Trophoblast cell (in vitro differentiated cells and primary cell): ENCODE data around the gene PPEF2.
"Not testable (repeated sequence)": the region's sequence is repeated elsewhere in the genome, so short reads cannot be mapped to it uniquely, and the experiment has no call there.

Source experiments
- DNase-seq, 2 donors: peaks; one replicate each; pipeline ENCODE4 v3.0.0-alpha.2; 2016
- H2AFZ ChIP-seq: 2 replicates; pipeline ENCODE4 v1.6.1; 2013; ENCODE audit warnings: low read length, moderate library complexity, mild to moderate bottlenecking; ENCODE audit not compliant: insufficient read depth, poor library complexity
- H2AK5ac ChIP-seq: 2 replicates; pipeline ENCODE4 v1.6.1; 2013; ENCODE audit warnings: mild to moderate bottlenecking, low read length
- H2BK120ac ChIP-seq: 2 replicates; pipeline ENCODE4 v1.6.1; 2013; ENCODE audit warnings: low read length, mild to moderate bottlenecking, moderate library complexity; ENCODE audit not compliant: insufficient read depth, poor library complexity
- H2BK12ac ChIP-seq: 2 replicates; pipeline ENCODE4 v1.6.1; 2013; ENCODE audit warnings: mild to moderate bottlenecking, low read length, moderate library complexity
- H2BK5ac ChIP-seq: 2 replicates; pipeline ENCODE4 v1.6.1; 2013; ENCODE audit warnings: low read length, low read depth, moderate library complexity, mild to moderate bottlenecking; ENCODE audit not compliant: poor library complexity
- H3K14ac ChIP-seq: 2 replicates; pipeline ENCODE4 v1.6.1; 2013; ENCODE audit warnings: mild to moderate bottlenecking, low read length
- H3K18ac ChIP-seq: 2 replicates; pipeline ENCODE4 v1.6.1; 2013; ENCODE audit warnings: mild to moderate bottlenecking, low read length
- H3K23ac ChIP-seq: 2 replicates; pipeline ENCODE4 v1.6.1; 2013; ENCODE audit warnings: low read length
- H3K27ac ChIP-seq: 2 replicates; pipeline ENCODE4 v1.5.1; 2013; ENCODE audit warnings: low read depth, mild to moderate bottlenecking, inconsistent platforms, low read length, moderate library complexity
- H3K27me3 ChIP-seq: 2 replicates; pipeline ENCODE4 v1.6.1; 2013; ENCODE audit warnings: inconsistent platforms, mild to moderate bottlenecking, low read length, moderate library complexity; ENCODE audit not compliant: insufficient read depth
- H3K36me3 ChIP-seq, 2 experiments: 1 replicate in 1 of 2; 2 replicates in 1 of 2; pipeline ENCODE4 v1.6.1; 2013; ENCODE audit warnings: low read length in 2 of 2, mild to moderate bottlenecking in 2 of 2, moderate library complexity in 1 of 2; ENCODE audit not compliant: insufficient read depth in 2 of 2, control insufficient read depth in 1 of 2
- H3K4ac ChIP-seq: 2 replicates; pipeline ENCODE4 v1.6.1; 2013; ENCODE audit warnings: low read depth, mild to moderate bottlenecking, low read length, moderate library complexity
- H3K4me1 ChIP-seq, 2 experiments: 1 replicate in 1 of 2; 2 replicates in 1 of 2; pipeline ENCODE4 v1.6.1; 2013; ENCODE audit warnings: low read length in 2 of 2, mild to moderate bottlenecking in 2 of 2, moderate library complexity in 1 of 2; ENCODE audit not compliant: insufficient read depth in 2 of 2, control insufficient read depth in 1 of 2
- H3K4me2 ChIP-seq: 2 replicates; pipeline ENCODE4 v1.6.1; 2013; ENCODE audit warnings: inconsistent platforms, mild to moderate bottlenecking, low read length, moderate library complexity
- H3K4me3 ChIP-seq: 2 replicates; pipeline ENCODE4 v1.5.1; 2013; ENCODE audit warnings: mild to moderate bottlenecking, low read depth, low read length, inconsistent platforms
- H3K79me1 ChIP-seq: one replicate; pipeline ENCODE4 v1.6.1; 2013; ENCODE audit warnings: low read length
- H3K79me2 ChIP-seq: 2 replicates; pipeline ENCODE4 v1.6.1; 2013; ENCODE audit warnings: low read length, mild to moderate bottlenecking; ENCODE audit not compliant: control insufficient read depth, insufficient read depth, poor library complexity
- H3K9ac ChIP-seq: 2 replicates; pipeline ENCODE4 v1.6.1; 2013; ENCODE audit warnings: mild to moderate bottlenecking, low read length
- H3K9me3 ChIP-seq: 2 replicates; pipeline ENCODE4 v1.6.1; 2013; ENCODE audit warnings: low read depth, mild to moderate bottlenecking, control low read depth, inconsistent platforms, low read length; ENCODE audit not compliant: insufficient read depth
- H4K12ac ChIP-seq: 2 replicates; pipeline ENCODE4 v1.6.1; 2013; ENCODE audit warnings: low read depth, mild to moderate bottlenecking, low read length, moderate library complexity
- H4K8ac ChIP-seq: 2 replicates; pipeline ENCODE4 v1.6.1; 2013; ENCODE audit warnings: low read depth, mild to moderate bottlenecking, low read length, moderate library complexity
- H4K91ac ChIP-seq: one replicate; pipeline ENCODE4 v1.6.1; 2013; ENCODE audit warnings: low read depth, mild to moderate bottlenecking, low read length, moderate library complexity
- WGBS: extraction: QIAGEN DNeasy Blood & Tissue Kit; methylation state at CpG from one replicate; pipeline ENCODE4 v1.1.7; 2013; ENCODE audit warnings: missing lambda C conversion rate; ENCODE audit not compliant: insufficient read length, insufficient coverage; ENCODE audit errors: extremely low coverage; 5-methylcytosine and 5-hydroxymethylcytosine counted together

Gene PPEF2

DNA sequence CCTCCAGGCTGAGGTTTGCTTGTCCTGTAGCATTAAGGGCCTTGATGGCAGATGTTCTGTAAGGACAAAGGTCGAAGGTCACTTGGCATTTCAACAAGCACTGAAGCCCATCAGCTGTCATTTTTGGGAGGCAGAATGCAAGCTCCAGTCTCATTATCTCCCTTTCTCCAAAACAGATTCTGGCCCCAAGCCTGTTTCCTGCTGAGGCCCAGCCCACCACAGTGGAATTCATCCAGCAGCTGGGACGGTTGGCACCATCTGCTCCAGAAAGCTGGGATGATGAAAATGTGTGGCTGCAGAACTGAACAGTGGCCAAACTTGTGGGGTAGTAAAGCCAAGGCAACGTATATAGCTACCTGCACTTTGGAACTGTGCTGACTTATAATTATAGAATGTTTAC lies 17.7 kb upstream of the PPEF2 start:
- Histone ChIP-seq H2AFZ (no peak overlapping the region), H4K8ac (no peak overlapping the region), H2BK5ac (no peak overlapping the region), H4K91ac (no peak overlapping the region), H4K12ac (no peak overlapping the region), H3K4me2 (no peak overlapping the region), H3K14ac (no peak overlapping the region), H3K4me1 (peaks cover 0 to 4% of the 10 kb centered on the region in 2 experiments), H3K36me3 (peaks cover 1 to 6% of the 10 kb centered on the region in 2 experiments), H2BK120ac (no peak overlapping the region), H3K23ac (no peak overlapping the region), H3K9ac (no peak overlapping the region), H3K4ac (no peak overlapping the region), H2AK5ac (no peak overlapping the region), H2BK12ac (no peak overlapping the region), H3K27ac (no peak overlapping the region), H3K79me2 (no peaks in the 10 kb centered on the region), H3K4me3 (no peak overlapping the region), H3K27me3 (no peaks in the 10 kb centered on the region), H3K79me1 (no peaks in the 10 kb centered on the region), H3K9me3 (peaks cover 3% of the 10 kb centered on the region), H3K18ac (no peak overlapping the region)
- peak; percentile 2 to 15 for DNase-seq
- no CpG with 5 or more reads among the region's 3 CpGs for WGBS

DNA sequence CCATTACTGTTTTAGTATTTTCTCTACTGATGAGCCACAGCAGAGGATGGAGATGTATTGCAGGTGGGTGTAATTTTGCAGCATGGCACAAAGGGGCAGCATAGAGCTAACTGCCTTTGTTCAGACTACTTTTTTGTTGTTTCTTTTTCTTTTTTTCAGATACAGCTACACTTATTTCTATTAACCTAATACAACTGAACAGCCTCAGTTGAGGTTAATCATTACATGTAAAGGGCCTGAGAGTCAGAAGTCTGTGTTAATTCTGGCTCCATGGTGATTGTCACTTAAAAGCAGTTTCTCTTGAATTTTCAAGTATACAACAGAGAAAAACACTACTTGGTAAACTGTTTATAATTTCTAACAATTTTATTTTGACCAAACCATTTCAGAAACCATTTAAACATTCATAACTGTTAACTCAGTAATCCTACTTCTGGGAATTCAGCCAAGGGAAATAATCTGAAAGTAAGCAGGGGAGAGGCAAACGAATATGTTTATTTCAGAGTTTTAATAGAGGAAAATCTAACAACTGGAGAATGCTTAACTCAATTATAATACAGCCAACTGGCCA lies 13.9 kb upstream of the PPEF2 start:
- Histone ChIP-seq H3K27ac (no peak overlapping the region), H3K9ac (no peak overlapping the region), H3K4me2 (no peak overlapping the region), H3K4ac (no peak overlapping the region), H4K91ac (no peak overlapping the region), H3K18ac (no peak overlapping the region), H3K9me3 (peaks cover 3% of the 10 kb centered on the region), H3K4me1 (no peaks in the 10 kb centered on the region), H3K23ac (no peak overlapping the region), H4K12ac (no peak overlapping the region), H2BK120ac (no peak overlapping the region), H3K36me3 (peaks cover 0 to 6% of the 10 kb centered on the region in 2 experiments), H3K79me1 (no peaks in the 10 kb centered on the region), H3K79me2 (no peaks in the 10 kb centered on the region), H4K8ac (no peak overlapping the region), H3K14ac (no peak overlapping the region), H3K27me3 (no peaks in the 10 kb centered on the region), H2AK5ac (no peak overlapping the region), H2BK5ac (no peak overlapping the region), H2AFZ (no peak overlapping the region), H3K4me3 (no peak overlapping the region), H2BK12ac (no peak overlapping the region)
- DNase-seq: peak in 1 of 2 donors; percentile 49
- WGBS: no CpG with 5 or more reads among the region's 1 CpG

DNA sequence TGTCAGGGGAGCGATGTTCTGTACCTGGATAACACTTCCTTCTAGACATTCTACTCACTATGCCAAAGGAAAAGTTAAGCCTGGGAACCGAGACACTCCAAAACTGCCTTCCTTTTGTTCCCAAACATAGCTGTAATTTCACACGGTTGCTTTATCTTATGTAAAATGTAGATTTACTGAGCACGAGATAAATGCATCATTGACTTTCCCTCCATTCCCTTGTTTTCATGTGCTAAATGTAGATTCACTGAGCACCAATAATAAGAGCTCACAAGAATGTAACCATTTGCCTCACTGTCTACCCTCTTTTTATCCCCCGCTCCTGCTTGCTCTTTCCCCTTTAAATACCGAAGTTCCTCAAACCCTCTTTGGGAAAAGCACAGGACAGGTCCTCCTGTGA lies 10.7 kb upstream of the PPEF2 start:
- Histone ChIP-seq H3K14ac (no peak overlapping the region), H2BK120ac (no peak overlapping the region), H3K4me3 (no peak overlapping the region), H3K4me2 (no peak overlapping the region), H3K79me2 (no peaks in the 10 kb centered on the region), H2BK5ac (no peak overlapping the region), H2BK12ac (no peak overlapping the region), H4K12ac (no peak overlapping the region), H3K27ac (no peak overlapping the region), H3K9ac (no peak overlapping the region), H4K91ac (no peak overlapping the region), H3K4ac (no peak overlapping the region), H3K79me1 (no peaks in the 10 kb centered on the region), H3K18ac (no peak overlapping the region), H3K27me3 (no peaks in the 10 kb centered on the region), H2AK5ac (no peak overlapping the region), H3K23ac (no peak overlapping the region), H4K8ac (no peak overlapping the region), H3K36me3 (no peaks in the 10 kb centered on the region), H2AFZ (no peak overlapping the region), H3K4me1 (no peaks in the 10 kb centered on the region), H3K9me3 (no peaks in the 10 kb centered on the region)
- no CpG with 5 or more reads among the region's 6 CpGs for WGBS
- DNase-seq: no peak

DNA sequence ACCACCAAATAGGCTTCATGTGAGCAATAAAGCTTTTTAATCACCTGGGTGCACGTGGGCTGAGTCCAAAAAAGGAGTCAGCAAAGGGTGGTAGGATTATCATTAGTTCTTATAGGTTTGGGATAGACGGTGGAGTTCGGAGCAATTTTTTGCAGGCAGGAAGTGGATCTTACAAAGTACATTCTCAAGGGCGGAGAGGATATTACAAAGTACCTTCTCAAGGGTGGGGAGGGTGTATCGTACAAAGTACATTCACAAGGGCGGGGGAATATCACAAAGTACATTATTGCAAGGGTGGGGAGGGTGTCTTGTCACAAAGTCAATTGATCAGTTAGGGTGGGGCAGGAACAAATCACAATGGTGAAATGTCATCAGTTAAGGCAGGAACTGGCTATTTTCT lies 8.6 kb upstream of the PPEF2 start:
- H3K36me3 ChIP-seq, H3K79me2 ChIP-seq, H3K9me3 ChIP-seq, H3K23ac ChIP-seq, H2AFZ ChIP-seq, H4K8ac ChIP-seq, H2BK5ac ChIP-seq, H4K12ac ChIP-seq, H3K4me2 ChIP-seq, H3K27me3 ChIP-seq, H2BK120ac ChIP-seq, H3K79me1 ChIP-seq, H3K27ac ChIP-seq, H2AK5ac ChIP-seq, H3K9ac ChIP-seq, H4K91ac ChIP-seq, DNase-seq, H3K14ac ChIP-seq, H2BK12ac ChIP-seq, H3K4me3 ChIP-seq, H3K4me1 ChIP-seq, H3K4ac ChIP-seq, H3K18ac ChIP-seq: not testable (repeated sequence)
- no CpG with 5 or more reads among the region's 6 CpGs for WGBS
